Endothelial cell of umbilical vein (primary cell): ENCODE measurements around the gene POLN. TPM values are rescaled to one million over a fixed set of nuclear protein-coding genes. Genes with fewer than 3 reads are reported as not detected.

ENCODE experiments used
- BruUV-seq: library from RNA; stranded (reverse); fragments of 400-500 nt; replicated peaks from 2 replicates; lab custom pipeline; 2021; lab: Mats Ljungman, UMichigan
- CTCF ChIA-PET: fragments of 300-600, 350-600 bp; sonication (Branson Sonifier 250); formaldehyde crosslinking; loops from one replicate; lab custom pipeline; 2021; ENCODE audit warnings: antibody characterized with exemption, inconsistent platforms; lab: Charles Lee
- POLR2A ChIA-PET: fragments of 300-600, 350-600 bp; sonication (Branson Sonifier 250); formaldehyde crosslinking; loops from one replicate; lab custom pipeline; 2021; ENCODE audit warnings: antibody characterized with exemption, inconsistent platforms; lab: Charles Lee
- DNase-seq: peaks from one replicate; pipeline ENCODE4 v3.0.0-alpha.2; 2011; ENCODE audit warnings: low read depth, low spot score
- FAIRE-seq: peaks from 2 replicates; lab custom pipeline; 2011; peaks lifted over from hg19 to GRCh38; lab: Jason Lieb, UNC
- H2AFZ ChIP-seq: 2 replicates; pipeline ENCODE4 v1.6.0; 2012; ENCODE audit warnings: low read depth, low read length, control low read depth, inconsistent platforms
- H3K27ac ChIP-seq: 2 replicates; pipeline ENCODE4 v1.5.1; 2011; ENCODE audit warnings: low read depth, mild to moderate bottlenecking, control low read depth, low read length, moderate library complexity; ENCODE audit not compliant: insufficient read depth
- H3K27me3 ChIP-seq, 2 experiments: 2 replicates each; pipeline versions ENCODE4 v1.6.0 to v1.6.1; 2011; ENCODE audit warnings: low read length in 2 of 2, mixed read lengths in 1 of 2; ENCODE audit not compliant: control insufficient read depth in 2 of 2, insufficient read depth in 2 of 2
- H3K36me3 ChIP-seq, 2 experiments: 2 replicates in 1 of 2; 3 replicates in 1 of 2; pipeline ENCODE4 v1.5.1; 2011; ENCODE audit warnings: low read length in 2 of 2, mild to moderate bottlenecking in 1 of 2, moderate library complexity in 1 of 2; ENCODE audit not compliant: control insufficient read depth in 2 of 2, insufficient read depth in 2 of 2; ENCODE audit errors: extremely low read depth in 1 of 2
- H3K4me1 ChIP-seq: 3 replicates; pipeline ENCODE4 v1.5.1; 2011; ENCODE audit warnings: mild to moderate bottlenecking, low read length; ENCODE audit not compliant: control insufficient read depth, insufficient read depth; ENCODE audit errors: extremely low read depth
- H3K4me2 ChIP-seq: 2 replicates; pipeline ENCODE4 v1.6.1; 2011; ENCODE audit warnings: low read length, control low read depth, mixed read lengths; ENCODE audit not compliant: insufficient read depth
- H3K4me3 ChIP-seq, 3 experiments: fragments of 200-600 bp in 1 of 3; sonication (generic), shearing (Covaris generic) in 1 of 3; replicated peaks in 1 of 3; 2 replicates each; pipeline ENCODE4 v1.5.1; 2011 to 2016; ENCODE audit warnings: control low read depth in 3 of 3, low read length in 3 of 3, mild to moderate bottlenecking in 2 of 3, inconsistent platforms in 1 of 3, low read depth in 1 of 3, moderate library complexity in 1 of 3; ENCODE audit not compliant: insufficient read depth in 1 of 3
- H3K79me2 ChIP-seq: 2 replicates; pipeline ENCODE4 v1.6.0; 2012; ENCODE audit warnings: low read length, inconsistent platforms; ENCODE audit not compliant: control insufficient read depth, insufficient read depth
- H3K9ac ChIP-seq: replicated peaks from 2 replicates; pipeline ENCODE3; 2011; ENCODE audit warnings: low read length, control low read depth; ENCODE audit not compliant: insufficient read depth; ENCODE audit errors: extremely low read depth
- H3K9me1 ChIP-seq: replicated peaks from 3 replicates; pipeline ENCODE4 v1.6.0; 2011; ENCODE audit warnings: mild to moderate bottlenecking, low read length; ENCODE audit not compliant: control insufficient read depth, insufficient read depth; ENCODE audit errors: extremely low read depth
- H3K9me3 ChIP-seq: replicated peaks from 2 replicates; pipeline ENCODE4 v1.5.1; 2012; ENCODE audit warnings: low read length, inconsistent platforms; ENCODE audit not compliant: control insufficient read depth, insufficient read depth
- H4K20me1 ChIP-seq: replicated peaks from 2 replicates; pipeline ENCODE3; 2011; ENCODE audit warnings: mild to moderate bottlenecking, low read length; ENCODE audit not compliant: control insufficient read depth, insufficient read depth; ENCODE audit errors: extremely low read depth
- CTCF ChIP-seq, 2 donors: IDR thresholded peaks; 1 replicate in 1 of 2; 2 replicates in 1 of 2; pipeline ENCODE4 v1.5.1; 2011; ENCODE audit warnings: low read length in 2 of 2, mild to moderate bottlenecking in 2 of 2, moderate library complexity in 2 of 2, control low read depth in 1 of 2, inconsistent platforms in 1 of 2, low read depth in 1 of 2; ENCODE audit not compliant: insufficient read depth in 1 of 2; ENCODE audit errors: extremely low read depth in 1 of 2
- EZH2 ChIP-seq: IDR thresholded peaks from 2 replicates; pipeline ENCODE4 v1.6.1; 2012; ENCODE audit warnings: borderline replicate concordance, low read depth, mild to moderate bottlenecking, moderate library complexity, low read length, inconsistent platforms; ENCODE audit not compliant: severe bottlenecking
- FOS ChIP-seq: IDR thresholded peaks from 2 replicates; pipeline ENCODE4 v1.6.1; 2011; ENCODE audit warnings: mild to moderate bottlenecking, low read length, moderate library complexity, borderline replicate concordance; ENCODE audit not compliant: insufficient read depth
- GATA2 ChIP-seq: IDR thresholded peaks from 2 replicates; pipeline ENCODE4 v1.7.0; 2011; ENCODE audit warnings: low read depth, mild to moderate bottlenecking, moderate library complexity, mixed read lengths, low read length; ENCODE audit not compliant: insufficient read length, insufficient read depth
- JUN ChIP-seq: IDR thresholded peaks from 2 replicates; pipeline ENCODE4 v1.6.1; 2011; ENCODE audit warnings: borderline replicate concordance, low read depth; ENCODE audit not compliant: insufficient read length, insufficient read depth
- MAX ChIP-seq: IDR thresholded peaks from 2 replicates; pipeline ENCODE4 v1.6.1; 2011; ENCODE audit not compliant: insufficient read depth, insufficient read length
- MYC ChIP-seq: IDR thresholded peaks from one replicate; pipeline ENCODE4 v1.6.1; 2011; ENCODE audit warnings: mild to moderate bottlenecking, low read depth, low read length
- POLR2A ChIP-seq: IDR thresholded peaks from 2 replicates; pipeline ENCODE4 v1.6.1; 2012; ENCODE audit warnings: low read depth, mild to moderate bottlenecking, control low read depth, low read length
- POLR2AphosphoS5 ChIP-seq: IDR thresholded peaks from 2 replicates; pipeline ENCODE4 v1.6.1; 2012; ENCODE audit warnings: low read depth, mild to moderate bottlenecking, control low read depth, low read length, moderate library complexity; ENCODE audit not compliant: insufficient read depth
- dilution Hi-C: fragments of 300-500 bp; cut with MboI; formaldehyde crosslinking; loops from one replicate; pipeline ENCODE4 v1.15.0; 2019; ENCODE audit warnings: low sequenced_read_pairs; ENCODE audit not compliant: extremely low pct_ligation_motif_present
- intact Hi-C: fragments of 100-400 bp; cut with micrococcal nuclease; formaldehyde crosslinking; loops from one replicate; pipeline ENCODE4 v1.10.0; 2022
- polyA plus RNA-seq, 4 experiments: library from polyadenylated mRNA; depleted of rRNA in 3 of 4; stranded (reverse) in 3 of 4; unstranded in 1 of 4; fragments of >200 nt; gene quantifications; 2 replicates each; pipeline versions ENCODE4 v1.2.1 to v1.2.3, GENCODE V29; 2011 to 2012; ENCODE audit warnings: missing spikeins in 1 of 4
- total RNA-seq: library from RNA; stranded (reverse); gene quantifications from 2 replicates; pipeline ENCODE4 v1.2.3, GENCODE V29; 2021

The POLN gene
- total and polyA plus RNA-seq, 2 donors (not counting 3 experiments of a cell fraction or from before 2014, with no cell fraction given) = 1.3 to 4.2 TPM

- Histone ChIP-seq H4K20me1 (no peaks in the 10 kb centered on the region), H2AFZ (no peak overlapping the region), H3K9me3 (no peaks in the 10 kb centered on the region), H3K9ac (no peak overlapping the region), H3K9me1 (no peaks in the 10 kb centered on the region), H3K79me2 (no peaks in the 10 kb centered on the region), H3K4me3 (no peak overlapping the region), H3K4me2 (no peak overlapping the region), H3K36me3 (no peaks in the 10 kb centered on the region), H3K27ac (no peak overlapping the region), H3K27me3 (no peaks in the 10 kb centered on the region), H3K4me1 (no peaks in the 10 kb centered on the region)
- no TSS peak for BruUV-seq
- ChIA-PET POLR2A (no interaction called here), CTCF (no interaction called here)
- no peak for TF ChIP-seq EZH2
- TF ChIP-seq POLR2A = no peak
- TF ChIP-seq JUN = no peak
- TF ChIP-seq MYC = no peak
- no peak for TF ChIP-seq CTCF (IDR thresholded peaks at IDR 0.05; ENCODE audit: extremely low read depth in 1 of 2, insufficient read depth in 1 of 2, low read depth in 1 of 2, low read length in 2 of 2)
- TF ChIP-seq MAX = no peak
- TF ChIP-seq POLR2AphosphoS5 = no peak
- no peak for TF ChIP-seq GATA2
- TF ChIP-seq FOS = no peak
- intact Hi-C loops = no loop called here
- dilution Hi-C loops = no loop called here
- DNase-seq = no peak
- no peak for FAIRE-seq
Measured at GRCh38 chr4:2082627-2083026, 159.3 kb downstream of the POLN start.
